Thyroid gland (tissue), 4 donors: ENCODE results near the gene CRB3.

Source experiments
- CTCF ChIP-seq, 6 experiments: fragments of 200-600 bp in 3 of 6; fragments of 450-650 bp in 3 of 6; sonication (generic) in 3 of 6; IDR thresholded peaks; one replicate each; pipeline ENCODE4 v1.5.1; 2016 to 2019; ENCODE audit warnings: antibody characterized with exemption in 6 of 6, mild to moderate bottlenecking in 2 of 6, inconsistent platforms in 1 of 6, moderate library complexity in 1 of 6
- POLR2A ChIP-seq, 2 donors: fragments of 450-650 bp; IDR thresholded peaks; one replicate each; pipeline ENCODE4 v1.6.1; 2017; ENCODE audit warnings: antibody characterized with exemption in 2 of 2, mild to moderate bottlenecking in 2 of 2, moderate library complexity in 1 of 2

DNA sequence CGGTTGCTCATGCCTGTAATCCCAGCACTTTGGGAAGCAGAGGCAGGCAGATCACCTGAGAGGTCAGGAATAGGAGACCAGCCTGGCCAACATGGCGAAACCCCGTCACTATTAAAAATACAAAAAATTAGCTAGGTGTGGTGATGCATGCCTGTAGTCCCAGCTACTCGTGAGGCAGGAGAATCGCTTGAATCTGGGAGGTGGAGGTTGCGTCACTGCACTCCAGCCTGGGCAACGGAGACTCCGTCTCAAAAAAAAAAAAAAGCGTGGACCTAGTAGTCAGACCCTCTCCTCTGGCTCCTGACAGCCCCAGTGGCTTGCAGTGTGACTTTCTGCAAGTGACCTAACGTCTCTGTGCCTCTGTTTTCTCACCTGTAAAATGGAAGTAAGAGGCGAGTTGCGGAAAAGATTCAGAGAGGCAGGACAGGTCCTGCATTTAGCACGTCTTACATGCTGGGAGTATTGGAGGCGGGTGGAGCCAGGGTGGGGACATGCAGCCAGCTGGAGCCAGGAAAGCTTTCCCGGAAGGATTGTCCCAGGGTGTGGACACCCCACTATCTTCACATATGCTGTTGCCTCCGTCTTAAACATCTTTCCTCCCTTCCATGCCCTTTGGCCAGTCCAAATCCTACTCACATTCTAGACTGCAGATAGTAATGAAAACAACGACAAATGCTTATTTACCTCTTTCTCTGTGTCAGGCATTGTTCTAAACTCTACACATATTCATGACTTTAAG, 35.1 kb downstream of the CRB3 start:
- TF ChIP-seq POLR2A (IDR thresholded peaks at IDR 0.05) (no peak), CTCF (IDR thresholded peaks at IDR 0.05) (no peak)
